GM18873 (cell line): Measurements from ENCODE around the gene RAC2.
"Not testable (repeated sequence)": the region's sequence is repeated elsewhere in the genome, so short reads cannot be mapped to it uniquely, and the experiment has no call there.

Source experiments
- ATAC-seq: cut with Tn5 transposase; IDR thresholded peaks from one replicate; pipeline ENCODE4 v1.9.1; 2021; ENCODE audit warnings: mild to moderate bottlenecking, moderate library complexity, moderate number of reproducible peaks; ENCODE audit not compliant: unreplicated experiment, low FRiP score

Gene RAC2

DNA sequence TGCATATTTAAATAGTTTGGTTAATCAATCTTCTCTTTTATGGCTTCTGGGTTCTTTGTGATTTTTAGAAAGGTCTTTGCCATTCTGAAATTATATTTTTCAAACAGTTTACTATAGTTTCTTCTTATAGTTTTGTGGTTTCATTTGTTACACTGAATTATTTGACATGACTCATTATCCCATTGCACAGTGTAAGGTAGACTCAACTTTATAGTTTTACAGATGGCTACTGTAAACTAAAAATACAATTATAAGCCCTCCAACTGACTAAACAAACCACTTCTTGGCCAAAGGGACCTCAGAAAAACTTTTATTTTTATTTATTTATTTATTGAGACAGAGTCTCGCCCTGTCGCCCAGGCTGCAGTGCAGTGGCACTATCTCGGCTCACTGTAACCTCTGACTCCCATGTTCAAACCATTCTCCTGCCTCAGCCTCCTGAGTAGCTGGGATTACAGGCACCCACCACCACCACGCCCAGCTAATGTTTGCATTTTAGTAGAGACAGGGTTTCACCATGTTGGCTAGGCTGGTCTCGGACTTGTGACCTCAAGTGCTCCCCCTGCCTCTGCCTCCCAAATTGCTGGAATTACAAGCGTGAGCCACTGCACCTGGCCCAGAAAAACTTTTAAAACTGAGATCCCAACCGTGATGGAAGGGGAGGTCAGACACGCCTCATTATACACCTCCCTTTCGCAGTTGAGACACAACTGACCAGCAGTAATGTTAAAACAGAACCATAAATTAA, 14.1 kb upstream of the RAC2 start:
- ATAC-seq: no peak

DNA sequence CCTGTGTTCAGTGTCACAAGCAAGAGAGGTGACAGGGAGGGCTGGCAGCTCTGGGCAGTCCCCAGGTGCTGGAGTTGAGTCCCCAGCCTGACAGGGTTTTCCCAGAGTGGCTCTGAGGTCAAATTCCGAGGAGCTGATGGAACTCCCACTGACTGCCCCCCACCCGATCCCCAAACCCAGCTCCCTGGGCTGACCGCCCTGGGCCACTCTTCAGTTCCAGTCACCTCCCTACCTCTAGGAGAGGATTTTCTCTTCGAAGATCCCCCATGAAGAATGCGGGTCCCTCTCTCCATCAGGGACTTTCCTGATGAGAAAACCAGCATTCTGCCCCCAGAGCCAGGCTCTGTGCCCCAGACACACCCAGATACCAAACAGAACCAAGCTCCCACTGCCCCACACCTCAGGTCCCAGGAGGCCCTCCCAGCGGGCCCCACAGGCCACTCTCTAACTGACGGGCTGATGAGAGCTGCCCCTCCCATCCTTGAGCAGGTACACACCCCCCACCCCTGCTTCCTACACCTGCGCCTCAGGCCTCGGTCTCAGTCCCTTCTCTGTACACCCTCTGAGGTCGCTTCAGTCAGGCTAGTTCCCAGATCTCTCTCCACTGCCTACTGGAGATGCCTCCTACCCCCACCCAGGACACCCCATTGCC, 12.1 kb upstream of the RAC2 start:
- no peak for ATAC-seq

DNA sequence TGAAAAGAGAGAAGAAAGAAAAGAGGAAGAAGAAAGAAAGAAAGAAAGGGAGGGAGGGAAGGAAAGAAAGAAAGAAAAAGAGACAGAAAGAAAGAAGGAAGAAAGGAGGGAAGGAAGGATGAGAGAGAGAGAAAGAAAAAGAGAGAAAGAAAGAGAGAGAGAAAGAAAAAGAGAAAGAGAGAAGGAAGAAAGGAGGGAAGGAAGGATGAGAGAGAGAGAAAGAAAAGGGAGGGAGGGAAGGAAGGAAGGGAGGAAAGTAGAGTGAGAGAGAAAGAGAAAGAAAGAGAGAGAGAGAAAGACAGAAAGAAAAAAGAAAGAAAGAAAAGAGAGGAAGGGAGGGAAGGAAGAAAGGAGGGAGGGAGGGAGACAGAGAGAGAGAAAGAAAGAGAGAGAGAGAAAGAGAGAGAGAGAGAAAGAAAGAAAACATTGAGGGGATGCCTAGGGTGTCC, 11.5 kb upstream of the RAC2 start:
- ATAC-seq: no peak

- no peak for ATAC-seq
Measured at GRCh38 chr22:37254867-37255233, 10.8 kb upstream of the RAC2 start.

- no peak for ATAC-seq
Measured at GRCh38 chr22:37254209-37254866, 10.3 kb upstream of the RAC2 start.

- no peak for ATAC-seq
Measured at GRCh38 chr22:37253126-37253660, 9.1 kb upstream of the RAC2 start.

GRCh38 chr22:37251836-37252235, 7.8 kb upstream of the RAC2 start:
- not testable (repeated sequence) for ATAC-seq

GRCh38 chr22:37249986-37250385, 5.9 kb upstream of the RAC2 start:
- ATAC-seq: no peak

- no peak for ATAC-seq
Measured at GRCh38 chr22:37248251-37248650, 4.2 kb upstream of the RAC2 start.

GRCh38 chr22:37245740-37246139, 1.7 kb upstream of the RAC2 start:
- ATAC-seq: no peak

GRCh38 chr22:37244922-37245722, 1.1 kb upstream of the RAC2 start:
- ATAC-seq: peak; percentile 33

DNA sequence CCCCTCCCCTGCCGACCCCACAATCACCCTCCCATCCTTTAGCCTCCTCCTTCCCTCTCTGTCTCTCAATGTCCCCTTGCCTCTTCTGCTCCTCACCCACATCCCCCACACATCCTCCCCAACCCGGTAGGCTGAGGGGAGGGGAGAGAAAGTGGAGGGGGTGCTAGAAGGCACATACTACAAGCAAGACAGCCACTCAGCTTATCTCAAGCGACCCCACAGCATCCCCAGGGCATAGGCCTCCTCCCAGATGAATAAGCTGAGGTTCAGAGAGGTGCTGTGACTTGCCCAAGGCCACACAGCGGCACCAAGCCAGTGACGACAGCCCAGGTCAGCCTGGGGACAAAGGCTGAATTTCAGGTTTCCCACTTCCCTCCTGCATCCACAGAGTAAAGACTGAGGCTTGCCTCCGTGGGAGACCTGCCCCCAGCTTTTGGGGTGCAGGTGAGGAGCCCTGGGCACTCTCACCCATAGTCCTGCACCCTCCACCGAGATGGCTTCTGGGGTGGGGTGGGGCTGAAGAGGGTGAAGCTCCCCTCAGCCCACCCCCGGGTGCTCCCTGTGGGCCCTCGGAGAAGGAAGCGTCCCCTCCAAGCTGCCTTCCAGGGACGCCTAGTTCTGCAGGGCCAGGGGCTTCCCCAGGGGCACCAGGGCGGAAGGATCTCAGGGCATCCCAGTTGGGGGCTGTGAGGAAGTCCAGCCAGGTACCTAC, 511 bp downstream of the RAC2 start:
- peak; percentile 10 for ATAC-seq

DNA sequence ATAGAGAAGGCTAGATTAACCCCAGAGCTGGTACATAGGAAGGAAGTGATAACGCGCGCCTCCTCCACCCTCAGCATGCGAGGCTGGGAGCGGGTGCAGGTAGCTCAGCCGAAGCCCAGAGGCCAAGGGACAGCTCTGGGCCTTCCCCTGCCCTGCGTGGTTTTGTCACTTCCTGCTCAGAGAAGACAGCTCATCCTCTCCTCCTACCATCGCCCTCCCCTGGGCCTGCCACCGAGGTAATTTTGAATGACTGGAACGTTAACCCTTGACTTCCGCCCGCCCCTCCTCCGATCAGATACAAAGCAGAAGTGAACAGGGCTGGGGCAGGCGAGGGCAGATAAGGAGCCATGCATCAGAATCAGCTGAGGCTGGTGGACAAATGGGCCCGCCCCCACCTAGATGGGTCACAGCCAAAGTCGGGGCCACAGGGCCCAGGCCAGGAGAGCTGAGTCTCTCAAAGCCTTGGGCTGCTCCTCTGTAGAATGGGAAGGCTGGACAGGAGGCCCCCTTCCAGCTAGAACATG, 1.6 kb downstream of the RAC2 start:
- peak; percentile 46 for ATAC-seq

DNA sequence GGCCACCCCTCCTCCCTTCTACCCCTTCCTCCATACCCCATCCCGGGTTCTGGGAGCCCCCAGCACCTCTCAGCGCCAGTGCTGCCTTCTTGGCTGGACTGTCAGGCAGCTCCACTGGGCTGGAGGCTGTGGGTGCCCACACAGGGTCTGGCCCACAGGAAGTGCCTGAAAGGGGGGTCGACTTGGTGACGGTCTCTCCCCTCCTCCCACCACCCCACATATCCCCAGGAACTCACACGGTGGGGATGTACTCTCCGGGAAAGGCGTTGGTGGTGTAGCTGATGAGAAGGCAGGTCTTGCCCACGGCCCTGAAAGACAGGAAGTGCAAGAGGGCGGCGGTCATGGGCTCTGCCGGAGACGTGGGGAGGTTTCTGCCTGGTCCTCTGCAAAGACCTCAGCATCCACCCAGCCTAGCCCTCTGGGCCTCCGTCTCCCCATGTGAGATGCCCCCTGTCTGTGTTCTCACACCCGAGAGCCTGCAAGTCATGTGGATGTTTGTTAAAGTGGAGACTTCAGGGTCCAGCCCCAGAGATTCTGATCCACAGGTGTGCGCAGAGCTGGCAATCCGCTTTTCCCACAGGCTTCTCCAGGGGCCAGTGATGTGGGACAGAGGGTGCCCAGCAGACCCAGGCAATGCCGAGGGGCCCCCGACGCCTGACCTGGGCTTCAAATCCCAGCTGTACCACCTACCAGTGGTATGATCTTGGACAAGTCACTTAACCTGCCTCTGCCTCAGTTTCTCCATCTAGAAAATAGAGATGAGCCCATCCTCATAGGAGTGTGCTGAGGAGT, 2.5 kb downstream of the RAC2 start:
- ATAC-seq: no peak

DNA sequence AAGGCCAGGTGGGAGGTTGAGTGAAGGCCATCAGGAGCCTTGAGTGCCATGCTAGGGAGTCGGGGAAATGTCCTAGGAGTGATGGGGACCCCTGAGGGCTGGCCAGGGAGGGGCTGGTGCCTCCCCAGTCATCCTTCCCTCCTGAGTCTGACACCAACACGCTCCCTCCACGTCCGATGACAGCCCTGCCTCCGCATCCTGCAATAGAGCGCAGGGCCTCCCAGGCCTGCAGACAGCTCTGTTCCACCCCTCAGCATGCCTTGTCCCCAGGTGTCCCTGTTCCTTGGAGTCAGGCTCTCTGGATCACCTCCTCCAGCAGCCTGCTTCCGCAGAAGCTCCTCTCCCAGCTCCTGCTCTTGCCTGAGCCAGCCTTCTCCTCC, 3.1 kb downstream of the RAC2 start:
- ATAC-seq: no peak

DNA sequence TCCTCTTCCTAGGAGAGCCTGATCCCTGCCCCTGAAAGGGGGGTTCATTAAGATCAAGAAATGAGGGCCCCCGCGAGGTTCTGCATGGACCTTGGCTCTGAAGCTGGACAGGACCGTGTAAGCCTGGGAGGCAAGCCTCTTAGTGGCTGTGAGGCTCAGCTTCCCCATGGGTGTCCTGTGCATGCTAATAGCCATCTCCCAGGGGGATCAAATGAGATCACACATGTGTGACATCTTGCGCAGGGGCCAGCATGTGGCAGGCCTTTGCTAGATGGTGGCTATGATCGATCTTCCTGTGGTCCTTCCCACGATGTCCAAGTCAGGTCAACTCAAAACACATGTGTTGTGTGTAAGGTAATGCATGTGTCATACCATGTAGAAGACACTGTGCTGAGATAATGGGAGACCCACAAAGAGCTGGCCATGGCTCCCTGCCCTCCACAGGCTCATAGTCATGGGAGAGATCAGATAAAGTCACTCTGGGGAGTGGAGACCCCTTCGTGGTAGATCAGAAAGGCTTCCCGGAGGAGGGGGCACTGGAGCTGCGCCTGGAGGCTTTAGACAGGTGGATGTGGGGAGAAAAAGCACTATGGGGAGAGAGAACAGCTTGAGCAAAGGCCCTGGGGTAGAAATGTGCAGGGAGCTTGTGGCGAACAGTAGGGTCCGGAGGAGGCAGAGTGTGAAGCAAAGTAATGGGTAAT, 3.7 kb downstream of the RAC2 start:
- ATAC-seq: no peak

- ATAC-seq: no peak
Measured at GRCh38 chr22:37239336-37240239, 4.5 kb downstream of the RAC2 start.
